ENCODE measurements around the gene PAPLN. TPM values are rescaled to one million over a fixed set of nuclear protein-coding genes. Genes with fewer than 3 reads are reported as not detected.

Gene PAPLN
- total and polyA plus RNA-seq, 2 experiments from 2014 or later, result 2.8 to 13.2 TPM

DNA sequence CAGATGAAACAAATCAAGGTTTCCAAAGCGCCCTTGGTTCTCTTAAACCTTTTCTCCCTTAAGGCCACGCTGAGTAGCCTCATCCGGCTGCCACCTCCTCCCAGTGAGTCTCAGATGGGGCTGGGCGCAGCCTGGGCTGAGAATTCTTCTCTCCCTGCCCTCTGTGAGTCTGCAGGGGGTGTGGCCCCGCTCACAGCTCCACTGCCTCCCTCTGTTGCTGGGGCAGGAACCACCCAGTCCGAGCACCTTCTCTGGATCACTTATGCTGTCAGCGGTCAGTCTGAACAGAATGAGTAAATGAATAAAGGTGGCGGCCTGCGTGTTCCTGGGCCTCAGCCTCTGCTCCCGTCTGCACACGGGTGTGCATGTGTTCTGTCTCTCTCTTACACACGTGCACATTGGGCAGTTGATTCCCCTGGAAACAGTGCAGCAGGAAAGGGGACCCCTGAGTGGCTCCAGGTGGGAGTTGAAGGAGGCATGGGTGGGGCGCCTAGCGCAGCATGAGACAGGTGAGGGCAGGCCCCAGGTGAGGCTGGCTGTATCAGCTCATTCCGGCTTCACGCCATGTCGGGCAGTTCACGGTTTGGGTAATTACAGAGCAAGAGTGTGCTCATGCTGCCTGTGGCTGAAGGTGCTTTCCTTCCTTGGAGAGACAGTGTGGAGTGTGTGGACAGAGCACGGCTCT, 4.3 kb downstream of the PAPLN start:
- Mint-ChIP-seq H3K27ac (no peak overlapping the region), H3K4me1 (peaks cover 29% of the 10 kb centered on the region), H3K36me3 (ENCODE audit: low read depth) (peaks cover 8% of the 10 kb centered on the region), H3K4me3 (no peak overlapping the region), H3K9me3 (no peaks in the 10 kb centered on the region; the same call in 2 of the 3 replicates), H3K27me3 (ENCODE audit: insufficient read depth, low read depth, poor library complexity) (peaks cover 26% of the 10 kb centered on the region)
- Histone ChIP-seq H4K20me1 (replicated peaks; ENCODE audit: insufficient read depth) (peaks cover 3% of the 10 kb centered on the region; the same call in 1 of the 2 replicates), H3F3A (replicated peaks; ENCODE audit: low read depth) (peaks cover 7% of the 10 kb centered on the region), H3K27me3 (ENCODE audit: insufficient read depth) (peaks cover 49% of the 10 kb centered on the region), H2AFZ (no peak overlapping the region), H3K9me2 (ENCODE audit: insufficient read depth) (no peaks in the 10 kb centered on the region), H3K79me2 (replicated peaks; ENCODE audit: insufficient read depth) (0 out of 2 replicates have a peak, but pooled peaks cover 3% of the 10 kb centered on the region), H3K4me3 (no peak overlapping the region), H3K4me2 (peak overlapping the region; percentile 38; the same call in 1 of the 2 replicates), H3K27ac (ENCODE audit: low read depth) (no peak overlapping the region), H3K4me1 (ENCODE audit: insufficient read depth) (peaks cover 36% of the 10 kb centered on the region), H3K36me3 (ENCODE audit: insufficient read depth) (no peaks in the 10 kb centered on the region)
- DNase-seq (ENCODE audit: low spot score), result peak; percentile 56
- ATAC-seq, result no peak
- TF ChIP-seq NANOG (IDR thresholded peaks at IDR 0.05; ENCODE audit: borderline replicate concordance) (no peak), ZNF331 (CRISPR knock-in tag; IDR thresholded peaks at IDR 0.05; ENCODE audit: low read depth) (no peak)

GRCh38 chr14:73242357-73242901, 5.1 kb downstream of the PAPLN start:
- H3K36me3 Mint-ChIP-seq (ENCODE audit: low read depth), result peaks cover 15% of the 10 kb centered on the region

More at GRCh38 chr14:73242357-73242901, 5.1 kb downstream of the PAPLN start:
- no peaks in the 10 kb centered on the region; the same call in 1 of the 2 replicates for H3F3A ChIP-seq (replicated peaks; ENCODE audit: low read depth)
- no peak overlapping the region for H3K27ac Mint-ChIP-seq
- H3K4me2 ChIP-seq, result no peak overlapping the region
- TF ChIP-seq, protein P1, sequence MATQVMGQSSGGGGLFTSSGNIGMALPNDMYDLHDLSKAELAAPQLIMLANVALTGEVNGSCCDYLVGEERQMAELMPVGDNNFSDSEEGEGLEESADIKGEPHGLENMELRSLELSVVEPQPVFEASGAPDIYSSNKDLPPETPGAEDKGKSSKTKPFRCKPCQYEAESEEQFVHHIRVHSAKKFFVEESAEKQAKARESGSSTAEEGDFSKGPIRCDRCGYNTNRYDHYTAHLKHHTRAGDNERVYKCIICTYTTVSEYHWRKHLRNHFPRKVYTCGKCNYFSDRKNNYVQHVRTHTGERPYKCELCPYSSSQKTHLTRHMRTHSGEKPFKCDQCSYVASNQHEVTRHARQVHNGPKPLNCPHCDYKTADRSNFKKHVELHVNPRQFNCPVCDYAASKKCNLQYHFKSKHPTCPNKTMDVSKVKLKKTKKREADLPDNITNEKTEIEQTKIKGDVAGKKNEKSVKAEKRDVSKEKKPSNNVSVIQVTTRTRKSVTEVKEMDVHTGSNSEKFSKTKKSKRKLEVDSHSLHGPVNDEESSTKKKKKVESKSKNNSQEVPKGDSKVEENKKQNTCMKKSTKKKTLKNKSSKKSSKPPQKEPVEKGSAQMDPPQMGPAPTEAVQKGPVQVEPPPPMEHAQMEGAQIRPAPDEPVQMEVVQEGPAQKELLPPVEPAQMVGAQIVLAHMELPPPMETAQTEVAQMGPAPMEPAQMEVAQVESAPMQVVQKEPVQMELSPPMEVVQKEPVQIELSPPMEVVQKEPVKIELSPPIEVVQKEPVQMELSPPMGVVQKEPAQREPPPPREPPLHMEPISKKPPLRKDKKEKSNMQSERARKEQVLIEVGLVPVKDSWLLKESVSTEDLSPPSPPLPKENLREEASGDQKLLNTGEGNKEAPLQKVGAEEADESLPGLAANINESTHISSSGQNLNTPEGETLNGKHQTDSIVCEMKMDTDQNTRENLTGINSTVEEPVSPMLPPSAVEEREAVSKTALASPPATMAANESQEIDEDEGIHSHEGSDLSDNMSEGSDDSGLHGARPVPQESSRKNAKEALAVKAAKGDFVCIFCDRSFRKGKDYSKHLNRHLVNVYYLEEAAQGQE (IDR thresholded peaks at IDR 0.05; ENCODE audit: unreplicated experiment), result no peak
- ATAC-seq (no peak), DNase-seq (ENCODE audit: low spot score) (no peak)
- H3K36me3 ChIP-seq (ENCODE audit: insufficient read depth), result no peaks in the 10 kb centered on the region
- H3K4me1 Mint-ChIP-seq, result peaks cover 25% of the 10 kb centered on the region
- peaks cover 3% of the 10 kb centered on the region; the same call in 1 of the 2 replicates for H4K20me1 ChIP-seq (replicated peaks; ENCODE audit: insufficient read depth)
- no peak overlapping the region for H3K4me3 Mint-ChIP-seq
- 0 out of 2 replicates have a peak, but pooled peaks cover 3% of the 10 kb centered on the region for H3K79me2 ChIP-seq (replicated peaks; ENCODE audit: insufficient read depth)
- H3K4me3 ChIP-seq, result no peak overlapping the region
- no peaks in the 10 kb centered on the region for H3K9me2 ChIP-seq (ENCODE audit: insufficient read depth)
- H3K27ac ChIP-seq (ENCODE audit: low read depth), result no peak overlapping the region
- peaks cover 41% of the 10 kb centered on the region for H3K27me3 ChIP-seq (ENCODE audit: insufficient read depth)
- peaks cover 20% of the 10 kb centered on the region for H3K27me3 Mint-ChIP-seq (ENCODE audit: insufficient read depth, low read depth, poor library complexity)
- H3K4me1 ChIP-seq (ENCODE audit: insufficient read depth), result peaks cover 32% of the 10 kb centered on the region
- H2AFZ ChIP-seq, result no peak overlapping the region
- H3K9me3 Mint-ChIP-seq, result no peaks in the 10 kb centered on the region; the same call in 2 of the 3 replicates

Data from GM23338 (cell line).